ENCODE data around the gene ZNF592.

- TF ChIP-seq, protein P1, sequence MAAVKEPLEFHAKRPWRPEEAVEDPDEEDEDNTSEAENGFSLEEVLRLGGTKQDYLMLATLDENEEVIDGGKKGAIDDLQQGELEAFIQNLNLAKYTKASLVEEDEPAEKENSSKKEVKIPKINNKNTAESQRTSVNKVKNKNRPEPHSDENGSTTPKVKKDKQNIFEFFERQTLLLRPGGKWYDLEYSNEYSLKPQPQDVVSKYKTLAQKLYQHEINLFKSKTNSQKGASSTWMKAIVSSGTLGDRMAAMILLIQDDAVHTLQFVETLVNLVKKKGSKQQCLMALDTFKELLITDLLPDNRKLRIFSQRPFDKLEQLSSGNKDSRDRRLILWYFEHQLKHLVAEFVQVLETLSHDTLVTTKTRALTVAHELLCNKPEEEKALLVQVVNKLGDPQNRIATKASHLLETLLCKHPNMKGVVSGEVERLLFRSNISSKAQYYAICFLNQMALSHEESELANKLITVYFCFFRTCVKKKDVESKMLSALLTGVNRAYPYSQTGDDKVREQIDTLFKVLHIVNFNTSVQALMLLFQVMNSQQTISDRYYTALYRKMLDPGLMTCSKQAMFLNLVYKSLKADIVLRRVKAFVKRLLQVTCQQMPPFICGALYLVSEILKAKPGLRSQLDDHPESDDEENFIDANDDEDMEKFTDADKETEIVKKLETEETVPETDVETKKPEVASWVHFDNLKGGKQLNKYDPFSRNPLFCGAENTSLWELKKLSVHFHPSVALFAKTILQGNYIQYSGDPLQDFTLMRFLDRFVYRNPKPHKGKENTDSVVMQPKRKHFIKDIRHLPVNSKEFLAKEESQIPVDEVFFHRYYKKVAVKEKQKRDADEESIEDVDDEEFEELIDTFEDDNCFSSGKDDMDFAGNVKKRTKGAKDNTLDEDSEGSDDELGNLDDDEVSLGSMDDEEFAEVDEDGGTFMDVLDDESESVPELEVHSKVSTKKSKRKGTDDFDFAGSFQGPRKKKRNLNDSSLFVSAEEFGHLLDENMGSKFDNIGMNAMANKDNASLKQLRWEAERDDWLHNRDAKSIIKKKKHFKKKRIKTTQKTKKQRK (IDR thresholded peaks at IDR 0.05; ENCODE audit: low read length): no peak
- no peak for TF ChIP-seq POLR2AphosphoS5 (IDR thresholded peaks at IDR 0.05; ENCODE audit: low read depth, low read length)
- TF ChIP-seq CTCF (CRISPR knock-in tag; IDR thresholded peaks at IDR 0.05): no peak
- no peak for TF ChIP-seq REST (IDR thresholded peaks at IDR 0.05; ENCODE audit: borderline replicate concordance in 1 of 2, low read depth in 1 of 2, low read length in 2 of 2)
- no peak for TF ChIP-seq FOSL1 (CRISPR knock-in tag; IDR thresholded peaks at IDR 0.05; ENCODE audit: borderline replicate concordance)
- TF ChIP-seq FOXA3 (CRISPR knock-in tag; IDR thresholded peaks at IDR 0.05): no peak
- no peak for TF ChIP-seq HNF4G (IDR thresholded peaks at IDR 0.05; ENCODE audit: borderline replicate concordance, low read depth, low read length)
- no peak for TF ChIP-seq HNF4G (CRISPR knock-in tag; IDR thresholded peaks at IDR 0.05; ENCODE audit: borderline replicate concordance, low read depth)
Observed at GRCh38 chr15:84795186-84795585, 46.8 kb downstream of the ZNF592 start.
